Dendritic cell treated with granulocyte-macrophage colony-stimulating factor and Interleukin-4, amounts not matched to agents 40 ng/mL and 50 ng/mL, for 4 days (primary cell): ENCODE measurements around the gene ADNP.
A peak's percentile ranks its signal among the peaks of the same experiment; 100 is the strongest.

ENCODE experiments used
- H3K27ac Mint-ChIP-seq: one replicate; pipeline ENCODE4 v1.8.0; 2022; ENCODE audit warnings: mild to moderate bottlenecking, mixed read lengths
- H3K27me3 Mint-ChIP-seq: one replicate; pipeline ENCODE4 v1.8.0; 2022; ENCODE audit warnings: mild to moderate bottlenecking, mixed read lengths
- H3K36me3 Mint-ChIP-seq: one replicate; pipeline ENCODE4 v1.8.0; 2022; ENCODE audit warnings: low read depth, mixed read lengths
- H3K4me1 Mint-ChIP-seq: one replicate; pipeline ENCODE4 v1.8.0; 2022; ENCODE audit warnings: low read depth, mixed read lengths
- H3K4me3 Mint-ChIP-seq: one replicate; pipeline ENCODE4 v1.8.0; 2022; ENCODE audit warnings: mild to moderate bottlenecking, moderate library complexity, mixed read lengths
- H3K9me3 Mint-ChIP-seq: one replicate; pipeline ENCODE4 v1.8.0; 2022; ENCODE audit warnings: mixed read lengths
- intact Hi-C: fragments of 100-400 bp; cut with micrococcal nuclease; formaldehyde crosslinking; loops from one replicate; pipeline ENCODE4 v1.15.0; 2022

The ADNP gene

DNA sequence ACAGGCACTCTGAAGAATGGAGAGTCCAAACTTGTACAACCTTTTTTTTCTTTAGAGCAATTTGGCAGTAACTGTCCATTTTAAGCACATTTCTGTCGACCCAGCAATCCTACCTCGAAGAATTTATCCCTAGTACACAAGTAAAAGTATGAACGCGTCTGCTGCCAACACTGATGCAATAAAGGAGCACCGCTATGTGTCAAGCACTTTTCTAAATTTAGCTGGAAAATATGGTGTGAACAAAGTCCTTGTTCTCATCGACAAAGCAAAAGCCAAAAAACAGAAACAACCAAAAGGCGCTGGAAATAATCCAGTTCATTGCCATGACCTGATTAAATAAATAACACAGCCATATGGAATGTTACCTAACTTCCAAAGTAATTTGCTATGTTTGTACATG lies 26.0 kb upstream of the ADNP start:
- intact Hi-C loops = no loop called here

DNA sequence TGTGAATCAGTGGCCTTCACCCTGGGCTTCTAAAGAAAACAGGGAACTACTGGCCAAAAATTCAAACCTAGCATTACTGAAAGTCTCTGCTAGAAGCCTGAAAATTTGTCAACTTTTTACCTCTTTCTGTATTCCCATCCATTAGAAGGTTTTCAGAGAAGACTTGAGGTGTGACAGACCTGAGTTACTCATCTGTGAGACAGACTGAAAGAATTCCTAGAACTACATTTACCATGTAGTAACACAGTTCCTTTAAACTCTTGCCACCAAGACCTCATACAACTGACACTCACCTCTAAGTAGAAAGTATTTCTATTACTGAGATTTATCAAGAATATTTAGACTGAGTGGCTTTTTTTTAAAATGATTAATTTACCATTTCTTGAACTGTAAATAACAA lies 22.6 kb upstream of the ADNP start:
- Mint-ChIP-seq H3K4me1 (peaks cover 15% of the 10 kb centered on the region), H3K36me3 (peaks cover 76% of the 10 kb centered on the region), H3K9me3 (no peaks in the 10 kb centered on the region), H3K27ac (no peak overlapping the region), H3K27me3 (no peaks in the 10 kb centered on the region), H3K4me3 (no peak overlapping the region)
- intact Hi-C loops = no loop called here

More for the DNA sequence above, 26.0 kb upstream of the ADNP start:
- H3K9me3 Mint-ChIP-seq = no peaks in the 10 kb centered on the region
- H3K27me3 Mint-ChIP-seq = no peaks in the 10 kb centered on the region
- peak overlapping the region; percentile 92 for H3K4me3 Mint-ChIP-seq
- H3K4me1 Mint-ChIP-seq = peaks cover 29% of the 10 kb centered on the region
- H3K36me3 Mint-ChIP-seq = peaks cover 57% of the 10 kb centered on the region
- peak overlapping the region; percentile 95 for H3K27ac Mint-ChIP-seq

DNA sequence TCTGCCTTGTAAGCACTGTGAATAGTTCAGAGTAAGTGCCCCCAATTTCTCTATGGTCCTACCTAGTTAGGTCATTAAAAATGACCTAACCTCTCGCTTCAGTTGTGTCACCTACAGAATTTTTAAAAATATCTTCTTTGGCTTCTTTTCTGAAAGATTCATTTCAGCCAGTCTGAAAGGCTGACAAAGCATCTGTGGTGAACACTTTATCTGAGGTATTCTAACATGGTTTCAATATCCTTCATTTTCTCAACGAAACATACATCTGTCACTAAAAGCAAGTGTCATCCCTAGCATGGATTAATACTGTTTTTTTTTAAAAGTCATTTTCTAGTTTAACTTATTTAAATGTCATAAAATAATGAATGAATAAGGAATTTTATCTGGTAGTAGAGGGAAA lies 22.0 kb upstream of the ADNP start:
- peaks cover 76% of the 10 kb centered on the region for H3K36me3 Mint-ChIP-seq
- H3K9me3 Mint-ChIP-seq = no peaks in the 10 kb centered on the region
- H3K27ac Mint-ChIP-seq = no peak overlapping the region
- intact Hi-C loops = no loop called here
- H3K4me3 Mint-ChIP-seq = no peak overlapping the region
- H3K27me3 Mint-ChIP-seq = no peaks in the 10 kb centered on the region
- H3K4me1 Mint-ChIP-seq = peaks cover 14% of the 10 kb centered on the region

DNA sequence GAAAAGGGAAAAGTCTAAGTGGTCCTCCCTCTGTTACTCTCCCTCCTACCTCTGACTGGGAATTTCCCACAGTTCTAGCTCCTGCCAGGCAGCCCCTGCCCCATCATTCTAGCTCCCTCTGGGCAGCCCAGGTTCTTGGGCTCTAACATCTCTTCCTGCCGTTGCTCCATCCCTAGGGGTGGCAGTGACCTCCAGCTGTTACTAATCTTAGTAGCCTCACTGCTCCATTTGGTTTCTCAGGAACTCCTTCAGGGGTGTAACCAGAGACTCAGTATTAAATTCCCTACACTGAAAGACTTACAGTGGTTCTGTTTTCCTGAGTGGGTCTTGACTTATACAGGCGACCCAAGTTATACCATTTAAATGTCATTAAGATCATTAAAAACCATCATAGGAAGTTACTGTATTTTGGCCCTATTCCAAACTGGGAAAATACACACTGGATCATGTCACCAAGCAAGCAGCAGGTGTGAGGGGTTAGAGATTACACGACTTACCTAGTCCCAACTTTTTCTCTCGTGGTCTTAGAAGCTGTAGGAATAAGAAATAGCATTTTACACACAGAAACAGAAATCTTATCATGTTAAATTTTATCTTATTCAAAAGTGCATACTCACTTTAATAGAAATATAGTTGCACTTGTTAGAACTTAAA lies 17.0 kb upstream of the ADNP start:
- Mint-ChIP-seq H3K27me3 (no peaks in the 10 kb centered on the region), H3K9me3 (no peaks in the 10 kb centered on the region), H3K4me3 (no peak overlapping the region), H3K36me3 (peaks cover 95% of the 10 kb centered on the region), H3K27ac (no peak overlapping the region), H3K4me1 (no peaks in the 10 kb centered on the region)
- intact Hi-C loops = no loop called here

GRCh38 chr20:50943069-50943468 lies 11.8 kb upstream of the ADNP start:
- intact Hi-C loops = no loop called here
- Mint-ChIP-seq H3K4me1 (no peaks in the 10 kb centered on the region), H3K4me3 (no peak overlapping the region), H3K9me3 (no peaks in the 10 kb centered on the region), H3K27me3 (no peaks in the 10 kb centered on the region), H3K36me3 (peaks cover 91% of the 10 kb centered on the region), H3K27ac (no peak overlapping the region)

- peaks cover 20% of the 10 kb centered on the region for H3K4me1 Mint-ChIP-seq
- no peaks in the 10 kb centered on the region for H3K27me3 Mint-ChIP-seq
- H3K9me3 Mint-ChIP-seq = no peaks in the 10 kb centered on the region
- no peak overlapping the region for H3K4me3 Mint-ChIP-seq
- intact Hi-C loops = no loop called here
- no peak overlapping the region for H3K27ac Mint-ChIP-seq
- peaks cover 64% of the 10 kb centered on the region for H3K36me3 Mint-ChIP-seq
Observed at GRCh38 chr20:50933589-50933988, 2.4 kb upstream of the ADNP start.

GRCh38 chr20:50932691-50933280 lies 1.5 kb upstream of the ADNP start:
- intact Hi-C loops = no loop called here
- no peaks in the 10 kb centered on the region for H3K27me3 Mint-ChIP-seq
- peaks cover 64% of the 10 kb centered on the region for H3K36me3 Mint-ChIP-seq
- no peak overlapping the region for H3K27ac Mint-ChIP-seq
- H3K4me1 Mint-ChIP-seq = peaks cover 28% of the 10 kb centered on the region
- H3K4me3 Mint-ChIP-seq = no peak overlapping the region
- H3K9me3 Mint-ChIP-seq = no peaks in the 10 kb centered on the region

DNA sequence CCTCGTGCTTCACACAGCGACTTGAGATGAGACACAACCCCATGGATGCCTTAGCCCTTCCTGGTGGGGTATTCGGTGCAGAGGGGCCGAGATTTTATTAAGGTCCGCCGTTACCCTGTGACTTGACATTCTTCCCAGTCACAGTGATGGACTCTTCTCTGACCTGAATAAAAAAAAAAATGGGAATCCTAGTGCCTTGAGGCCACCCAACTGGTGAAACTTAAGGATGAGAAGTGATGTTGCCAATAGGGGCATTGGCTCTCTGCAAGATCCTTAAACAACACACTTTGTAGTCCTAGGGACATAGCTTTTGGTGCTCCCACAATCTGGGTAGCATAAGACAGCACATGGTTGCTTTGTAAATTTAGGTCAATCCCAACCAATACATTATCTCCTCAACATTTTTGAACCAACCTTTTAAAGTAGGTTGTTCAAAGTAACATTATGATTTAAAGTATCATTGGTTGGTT lies 814 bp upstream of the ADNP start:
- H3K9me3 Mint-ChIP-seq = no peaks in the 10 kb centered on the region
- peak overlapping the region; percentile 96 for H3K27ac Mint-ChIP-seq
- peaks cover 69% of the 10 kb centered on the region for H3K36me3 Mint-ChIP-seq
- H3K27me3 Mint-ChIP-seq = no peaks in the 10 kb centered on the region
- peaks cover 34% of the 10 kb centered on the region for H3K4me1 Mint-ChIP-seq
- intact Hi-C loops = no loop called here
- H3K4me3 Mint-ChIP-seq = peak overlapping the region; percentile 76

DNA sequence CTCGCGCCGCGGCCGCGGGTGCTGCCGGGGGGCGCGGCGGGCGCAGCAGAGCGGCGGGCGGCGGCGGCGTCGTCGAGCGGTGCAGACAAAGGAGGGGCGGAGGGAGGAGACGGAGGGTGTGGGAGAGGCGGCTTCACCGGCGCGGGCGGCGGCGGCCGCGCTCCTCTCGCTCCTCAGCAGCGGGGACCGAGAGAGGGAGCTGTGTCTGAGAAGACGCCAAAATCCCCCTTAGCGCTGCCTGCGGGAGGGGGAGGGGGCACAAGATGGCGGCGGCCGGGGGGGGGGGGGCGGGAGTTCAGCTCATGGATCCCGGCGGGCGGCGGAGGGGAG lies 296 bp downstream of the ADNP start:
- intact Hi-C loops = loop anchor here (1.0 to 2.0 kb wide), 2 partner anchors 27 to 136 kb away; partner anchors contain the start of genes BCAS4, DPM1 and MOCS3
- Mint-ChIP-seq H3K27me3 (no peaks in the 10 kb centered on the region), H3K4me3 (peak overlapping the region; percentile 91), H3K27ac (peak overlapping the region; percentile 96), H3K9me3 (no peaks in the 10 kb centered on the region), H3K36me3 (peaks cover 64% of the 10 kb centered on the region), H3K4me1 (peaks cover 36% of the 10 kb centered on the region)

- H3K4me3 Mint-ChIP-seq = peak overlapping the region; percentile 95
- peaks cover 64% of the 10 kb centered on the region for H3K36me3 Mint-ChIP-seq
- H3K4me1 Mint-ChIP-seq = peaks cover 42% of the 10 kb centered on the region
- intact Hi-C loops = loop anchor here (2.0 kb wide), 1 partner anchor 136 kb away; the partner anchor contains the start of gene BCAS4
- H3K9me3 Mint-ChIP-seq = no peaks in the 10 kb centered on the region
- H3K27me3 Mint-ChIP-seq = no peaks in the 10 kb centered on the region
- peak overlapping the region; percentile 96 for H3K27ac Mint-ChIP-seq
Observed at GRCh38 chr20:50930139-50930975, 880 bp downstream of the ADNP start.

DNA sequence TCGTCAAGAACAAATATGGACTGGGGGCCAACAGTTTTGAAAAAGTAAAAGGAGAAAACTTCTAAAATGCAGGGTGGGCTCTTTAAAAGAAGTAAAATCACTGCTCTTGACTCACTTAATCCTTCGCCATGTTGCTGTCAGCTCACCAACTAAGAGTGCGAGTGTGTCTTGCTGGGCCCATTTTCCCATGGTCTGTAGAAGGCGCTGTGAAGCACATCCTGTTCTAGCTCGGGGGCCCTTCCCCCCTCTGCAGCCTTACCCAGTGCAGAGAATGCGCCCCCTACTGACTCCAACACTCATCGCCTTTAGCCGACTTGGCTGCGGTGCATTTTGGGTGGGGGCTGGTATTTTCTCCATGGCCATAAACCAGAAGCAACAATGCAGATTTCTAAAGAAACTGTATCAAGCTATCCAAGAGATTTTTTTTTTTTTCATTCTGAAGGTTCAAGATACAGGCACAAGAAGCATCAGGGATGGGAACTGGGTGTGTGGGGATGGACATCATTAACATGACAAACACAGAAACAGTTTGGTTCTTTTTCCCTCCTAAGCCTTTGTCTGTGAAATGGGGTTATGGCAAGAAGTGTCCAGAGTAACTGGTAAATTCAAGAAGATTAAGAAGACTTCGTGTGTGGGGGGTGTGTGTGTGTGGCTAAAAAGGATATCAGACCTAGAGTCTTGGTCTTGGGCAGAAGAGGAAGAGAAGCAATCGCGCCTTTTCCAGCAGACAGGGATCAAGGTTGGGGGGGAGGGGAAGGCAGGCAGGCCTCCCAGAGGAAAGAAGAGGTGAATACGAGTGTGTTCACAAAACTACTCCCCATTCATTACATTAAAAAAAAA lies 1.7 kb downstream of the ADNP start:
- Mint-ChIP-seq H3K4me3 (peak overlapping the region; percentile 95), H3K36me3 (peaks cover 62% of the 10 kb centered on the region), H3K4me1 (peaks cover 50% of the 10 kb centered on the region), H3K27ac (peak overlapping the region; percentile 96), H3K9me3 (no peaks in the 10 kb centered on the region), H3K27me3 (no peaks in the 10 kb centered on the region)
- intact Hi-C loops = loop anchor here (2.0 kb wide), 1 partner anchor 135 kb away; the partner anchor contains the start of gene BCAS4

DNA sequence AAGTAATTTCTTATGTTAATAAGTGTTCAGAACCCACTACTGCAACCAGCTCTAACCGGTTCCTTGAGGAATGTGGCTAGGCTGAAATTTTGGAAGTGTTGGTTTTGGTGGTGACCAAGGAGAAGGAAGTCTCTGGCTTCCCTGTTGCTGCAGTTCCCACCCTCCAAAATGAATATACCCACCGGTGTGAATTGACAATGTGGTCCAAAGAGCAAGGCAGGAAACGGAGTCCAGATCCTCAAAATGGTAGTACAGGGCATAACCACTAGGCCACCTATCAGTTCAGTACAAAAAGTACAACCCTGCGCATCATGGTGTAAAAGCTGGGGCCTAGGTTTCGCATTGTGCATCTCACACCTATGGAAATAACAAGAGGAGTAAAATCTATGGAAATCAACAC lies 2.8 kb downstream of the ADNP start:
- Mint-ChIP-seq H3K27me3 (no peaks in the 10 kb centered on the region), H3K36me3 (peaks cover 57% of the 10 kb centered on the region), H3K4me3 (peak overlapping the region; percentile 17), H3K27ac (no peak overlapping the region), H3K4me1 (peaks cover 50% of the 10 kb centered on the region), H3K9me3 (no peaks in the 10 kb centered on the region)
- intact Hi-C loops = no loop called here

DNA sequence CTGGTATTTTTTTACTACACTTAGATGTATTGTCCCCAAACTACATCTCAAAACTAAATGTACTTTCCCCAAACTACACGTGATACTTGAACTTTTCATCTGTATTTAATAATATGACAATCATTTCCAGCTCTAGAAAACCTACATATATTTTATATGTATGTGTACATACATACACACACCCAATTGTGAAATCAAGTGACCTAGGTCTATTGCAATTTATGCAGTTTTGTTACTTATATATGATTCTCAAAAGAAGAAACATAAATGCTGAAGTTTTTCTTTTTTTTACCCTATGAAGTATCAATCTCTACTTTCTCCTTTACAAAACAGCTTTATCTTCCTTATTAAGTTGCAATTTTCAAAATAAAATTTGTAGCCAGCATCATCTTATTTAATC lies 4.7 kb downstream of the ADNP start:
- intact Hi-C loops = no loop called here
- Mint-ChIP-seq H3K9me3 (no peaks in the 10 kb centered on the region), H3K4me3 (no peak overlapping the region), H3K27ac (no peak overlapping the region), H3K4me1 (peaks cover 48% of the 10 kb centered on the region), H3K36me3 (peaks cover 57% of the 10 kb centered on the region), H3K27me3 (no peaks in the 10 kb centered on the region)
